ENCODE results near the gene PRDM8. TPM values are rescaled to one million over a fixed set of nuclear protein-coding genes. Genes with fewer than 3 reads are reported as not detected.
"Not testable (repeated sequence)": the region's sequence is repeated elsewhere in the genome, so short reads cannot be mapped to it uniquely, and the experiment has no call there.

The PRDM8 gene
- total RNA-seq, 4 donors from 2014 or later = 0.11 to 6.1 (median 1.2) TPM

DNA sequence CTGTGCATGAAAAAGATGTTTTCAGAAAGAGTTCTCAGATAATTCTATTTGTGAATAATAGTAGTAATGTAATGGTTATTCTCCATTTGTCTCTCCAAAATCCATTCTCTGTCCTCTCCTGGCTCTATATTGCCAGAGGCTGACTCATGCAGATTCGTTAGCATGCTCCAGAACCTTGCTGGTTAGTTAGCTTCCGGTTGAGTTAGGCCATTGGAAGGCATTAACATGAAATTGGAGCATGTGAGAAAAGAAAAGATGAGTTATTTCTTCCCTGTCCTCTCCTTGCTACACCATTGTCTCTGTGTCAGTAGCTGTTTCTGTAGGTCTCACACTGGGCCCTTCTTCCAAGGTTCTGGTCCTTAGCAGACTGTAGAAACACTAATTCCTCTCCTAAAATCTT is 23.5 kb upstream of the PRDM8 start:
- intact Hi-C loops (cut with DNase I) = no loop called here
- TF ChIP-seq, protein P1, sequence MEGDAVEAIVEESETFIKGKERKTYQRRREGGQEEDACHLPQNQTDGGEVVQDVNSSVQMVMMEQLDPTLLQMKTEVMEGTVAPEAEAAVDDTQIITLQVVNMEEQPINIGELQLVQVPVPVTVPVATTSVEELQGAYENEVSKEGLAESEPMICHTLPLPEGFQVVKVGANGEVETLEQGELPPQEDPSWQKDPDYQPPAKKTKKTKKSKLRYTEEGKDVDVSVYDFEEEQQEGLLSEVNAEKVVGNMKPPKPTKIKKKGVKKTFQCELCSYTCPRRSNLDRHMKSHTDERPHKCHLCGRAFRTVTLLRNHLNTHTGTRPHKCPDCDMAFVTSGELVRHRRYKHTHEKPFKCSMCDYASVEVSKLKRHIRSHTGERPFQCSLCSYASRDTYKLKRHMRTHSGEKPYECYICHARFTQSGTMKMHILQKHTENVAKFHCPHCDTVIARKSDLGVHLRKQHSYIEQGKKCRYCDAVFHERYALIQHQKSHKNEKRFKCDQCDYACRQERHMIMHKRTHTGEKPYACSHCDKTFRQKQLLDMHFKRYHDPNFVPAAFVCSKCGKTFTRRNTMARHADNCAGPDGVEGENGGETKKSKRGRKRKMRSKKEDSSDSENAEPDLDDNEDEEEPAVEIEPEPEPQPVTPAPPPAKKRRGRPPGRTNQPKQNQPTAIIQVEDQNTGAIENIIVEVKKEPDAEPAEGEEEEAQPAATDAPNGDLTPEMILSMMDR (IDR thresholded peaks at IDR 0.05) = no peak
- no peak for TF ChIP-seq POLR2A (IDR thresholded peaks at IDR 0.05)
- H3K27ac ChIP-seq = no peak overlapping the region

DNA sequence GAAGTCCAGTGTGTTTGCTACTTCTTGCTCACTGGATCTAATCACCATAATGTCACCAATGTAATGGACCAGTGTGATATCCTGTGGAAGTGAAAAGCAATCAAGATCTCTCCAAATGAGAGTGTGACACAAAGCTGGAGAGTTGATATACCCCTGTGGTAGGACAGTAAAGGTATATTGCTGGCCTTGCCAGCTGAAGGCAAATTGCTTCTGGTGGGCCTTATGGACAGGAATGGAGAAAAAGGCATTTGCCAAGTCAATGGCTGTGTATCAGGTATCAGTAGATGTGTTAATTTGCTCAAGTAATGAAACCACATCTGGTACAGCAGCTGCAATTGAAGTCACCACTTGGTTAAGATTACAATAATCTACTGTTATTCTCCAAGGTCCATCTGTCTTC is 19.5 kb upstream of the PRDM8 start:
- H3K27me3 ChIP-seq; H3K27ac ChIP-seq; DNase-seq; intact Hi-C loops (cut with DNase I); H3K4me3 ChIP-seq; H3K36me3 ChIP-seq: not testable (repeated sequence)
- H3K9me3 ChIP-seq = peaks cover 0 to 12% (median 0%) of the 10 kb centered on the region in 3 donors
- peaks cover 0 to 14% (median 0%) of the 10 kb centered on the region in 3 donors for H3K4me1 ChIP-seq

More for the DNA sequence above, 23.5 kb upstream of the PRDM8 start:
- peaks cover 0 to 8% (median 0%) of the 10 kb centered on the region in 4 donors for H3K27me3 ChIP-seq
- peaks cover 0 to 2% (median 0%) of the 10 kb centered on the region in 3 donors for H3K9me3 ChIP-seq
- H3K4me3 ChIP-seq = no peak overlapping the region
- no peaks in the 10 kb centered on the region for H3K4me1 ChIP-seq
- no peaks in the 10 kb centered on the region for H3K36me3 ChIP-seq
- DNase-seq = no peak
- 45 to 54% methylated on average over 2 of the region's 2 CpGs for WGBS, 2 donors

DNA sequence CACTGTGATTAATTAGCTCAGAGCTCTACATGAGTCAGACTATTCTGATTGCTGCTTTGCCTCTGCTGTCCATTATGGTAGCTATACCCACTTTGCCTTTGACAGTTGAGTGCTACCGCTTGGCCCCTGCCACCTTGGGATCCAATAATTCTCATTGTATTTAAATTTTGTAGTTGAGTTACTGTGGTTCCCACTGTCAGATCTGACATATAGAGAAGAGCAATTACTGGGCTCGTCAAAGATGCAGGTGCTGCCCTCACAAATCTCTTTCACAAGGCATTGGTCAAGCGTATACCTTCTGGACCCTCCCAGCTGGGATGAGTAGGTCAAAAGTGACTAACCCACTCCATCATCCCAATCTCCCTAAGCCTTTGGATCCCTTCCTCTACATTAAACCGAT is 18.3 kb upstream of the PRDM8 start:
- intact Hi-C loops (cut with DNase I) = no loop called here
- Histone ChIP-seq H3K27me3 (peaks cover 0 to 20% (median 0%) of the 10 kb centered on the region in 4 donors), H3K9me3 (peaks cover 0 to 12% (median 0%) of the 10 kb centered on the region in 3 donors), H3K4me1 (peaks cover 9 to 25% (median 11%) of the 10 kb centered on the region in 3 donors), H3K27ac (no peak overlapping the region), H3K36me3 (no peaks in the 10 kb centered on the region), H3K4me3 (no peak overlapping the region)
- TF ChIP-seq, protein P1 (IDR thresholded peaks at IDR 0.05) = no peak
- TF ChIP-seq POLR2A (IDR thresholded peaks at IDR 0.05) = no peak
- DNase-seq = no peak
- WGBS, 2 donors = 85 to 100% methylated on average over 4 of the region's 4 CpGs

DNA sequence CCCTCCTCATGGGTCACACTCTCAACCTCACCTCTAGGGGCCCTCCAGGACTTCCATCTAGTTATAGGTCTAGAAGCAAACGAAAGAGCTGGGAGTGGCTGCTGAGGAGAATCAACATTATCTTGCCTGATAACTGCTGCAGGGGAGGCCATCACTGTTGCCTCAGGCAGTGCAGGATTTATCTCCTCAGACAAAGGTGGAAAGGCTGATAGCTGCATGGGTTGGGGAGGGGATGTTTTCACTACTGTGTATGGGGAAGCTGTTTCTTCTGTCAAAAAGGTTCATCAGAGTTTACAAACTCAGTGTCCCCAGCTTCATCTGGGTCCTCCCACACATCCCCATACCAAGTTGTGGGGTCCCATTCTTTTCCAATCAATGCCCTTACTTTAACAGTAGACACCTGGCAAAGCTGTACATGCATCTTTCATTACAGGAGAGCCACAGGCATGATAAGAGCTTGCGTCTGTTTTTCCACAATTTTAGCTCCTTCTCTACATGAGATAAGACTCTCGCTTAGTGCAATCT is 17.6 kb upstream of the PRDM8 start:
- Histone ChIP-seq H3K4me1 (peaks cover 9 to 33% (median 18%) of the 10 kb centered on the region in 3 donors), H3K36me3 (no peaks in the 10 kb centered on the region), H3K4me3 (no peak overlapping the region), H3K9me3 (peaks cover 0 to 12% (median 0%) of the 10 kb centered on the region in 3 donors), H3K27ac (no peak overlapping the region), H3K27me3 (peaks cover 0 to 28% (median 0%) of the 10 kb centered on the region in 4 donors)
- 86 to 96% methylated on average over 3 of the region's 3 CpGs for WGBS, 2 donors
- intact Hi-C loops (cut with DNase I) = no loop called here
- TF ChIP-seq, protein P1 (IDR thresholded peaks at IDR 0.05) = no peak
- no peak for TF ChIP-seq POLR2A (IDR thresholded peaks at IDR 0.05)
- DNase-seq = no peak

DNA sequence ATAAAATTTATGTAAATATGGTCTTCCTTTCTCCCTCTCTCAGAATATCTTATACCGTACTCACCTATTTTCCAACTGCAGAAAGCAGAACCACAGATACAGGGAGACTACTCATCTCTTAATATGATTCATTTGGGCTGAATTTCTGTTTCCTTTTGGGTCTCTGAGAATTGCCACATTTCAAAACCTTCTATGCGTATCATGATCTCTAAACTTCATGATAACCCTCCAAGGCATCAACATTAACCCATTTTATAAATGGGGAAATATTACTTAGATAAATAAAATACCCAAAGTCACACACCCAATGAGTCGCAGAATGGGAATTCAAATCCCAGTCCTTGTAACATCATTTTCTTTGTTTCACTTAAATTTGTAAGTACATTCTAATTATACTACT is 16.6 kb upstream of the PRDM8 start:
- TF ChIP-seq, protein P1 (IDR thresholded peaks at IDR 0.05) = no peak
- Histone ChIP-seq H3K4me3 (no peak overlapping the region), H3K36me3 (no peaks in the 10 kb centered on the region), H3K4me1 (peaks cover 13 to 43% (median 18%) of the 10 kb centered on the region in 3 donors), H3K9me3 (peaks cover 0 to 12% (median 0%) of the 10 kb centered on the region in 3 donors), H3K27ac (no peak overlapping the region), H3K27me3 (peaks cover 0 to 38% (median 1%) of the 10 kb centered on the region in 4 donors)
- no peak for DNase-seq
- intact Hi-C loops (cut with DNase I) = no loop called here
- WGBS, 2 donors = 55 to 63% methylated on average over 3 of the region's 3 CpGs

All from esophagus squamous epithelium (tissue), 5 donors.